Gastrocnemius medialis (tissue), 4 donors: Measurements from ENCODE around the gene ANXA2R.
"Not testable (repeated sequence)": the region's sequence is repeated elsewhere in the genome, so short reads cannot be mapped to it uniquely, and the experiment has no call there.

Experiments
- POLR2A ChIP-seq, 2 donors: fragments of 450-650 bp; IDR thresholded peaks; one replicate each; pipeline ENCODE4 v1.6.1; 2017; ENCODE audit warnings: antibody characterized with exemption in 2 of 2, mild to moderate bottlenecking in 2 of 2, moderate library complexity in 2 of 2
- TF ChIP-seq, protein P1 (sequence below), 5 experiments: fragments of 450-650 bp in 3 of 5; fragments of 200-600 bp in 2 of 5; sonication (generic) in 2 of 5; IDR thresholded peaks in 4 of 5; conservative IDR thresholded peaks in 1 of 5; 1 replicate in 4 of 5; 2 replicates in 1 of 5; pipeline ENCODE4 v1.5.1; 2016 to 2019; ENCODE audit warnings: antibody characterized with exemption in 5 of 5, mild to moderate bottlenecking in 3 of 5, moderate library complexity in 3 of 5

GRCh38 chr5:43077446-43078191 is 37.5 kb upstream of the ANXA2R start:
- TF ChIP-seq, protein P1, sequence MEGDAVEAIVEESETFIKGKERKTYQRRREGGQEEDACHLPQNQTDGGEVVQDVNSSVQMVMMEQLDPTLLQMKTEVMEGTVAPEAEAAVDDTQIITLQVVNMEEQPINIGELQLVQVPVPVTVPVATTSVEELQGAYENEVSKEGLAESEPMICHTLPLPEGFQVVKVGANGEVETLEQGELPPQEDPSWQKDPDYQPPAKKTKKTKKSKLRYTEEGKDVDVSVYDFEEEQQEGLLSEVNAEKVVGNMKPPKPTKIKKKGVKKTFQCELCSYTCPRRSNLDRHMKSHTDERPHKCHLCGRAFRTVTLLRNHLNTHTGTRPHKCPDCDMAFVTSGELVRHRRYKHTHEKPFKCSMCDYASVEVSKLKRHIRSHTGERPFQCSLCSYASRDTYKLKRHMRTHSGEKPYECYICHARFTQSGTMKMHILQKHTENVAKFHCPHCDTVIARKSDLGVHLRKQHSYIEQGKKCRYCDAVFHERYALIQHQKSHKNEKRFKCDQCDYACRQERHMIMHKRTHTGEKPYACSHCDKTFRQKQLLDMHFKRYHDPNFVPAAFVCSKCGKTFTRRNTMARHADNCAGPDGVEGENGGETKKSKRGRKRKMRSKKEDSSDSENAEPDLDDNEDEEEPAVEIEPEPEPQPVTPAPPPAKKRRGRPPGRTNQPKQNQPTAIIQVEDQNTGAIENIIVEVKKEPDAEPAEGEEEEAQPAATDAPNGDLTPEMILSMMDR (IDR thresholded peaks at IDR 0.05 in 4 of 5, conservative IDR thresholded peaks at IDR 0.05 in 1 of 5): not testable (repeated sequence)
- TF ChIP-seq POLR2A (IDR thresholded peaks at IDR 0.05): not testable (repeated sequence)
